H9 (cell line): ENCODE data around the gene RBM46. TPM values are rescaled to one million over a fixed set of nuclear protein-coding genes. Genes with fewer than 3 reads are reported as not detected.

Experiments used
- DNase-seq: peaks from one replicate; pipeline ENCODE4 v3.0.0-alpha.2; 2017
- H2AFZ ChIP-seq: one replicate; pipeline ENCODE4 v1.6.1; 2013; ENCODE audit warnings: mild to moderate bottlenecking, low read length, control low read depth, moderate library complexity
- H2AK5ac ChIP-seq: 2 replicates; pipeline ENCODE4 v1.6.1; 2013; ENCODE audit warnings: low read length, control low read depth, mixed read lengths; ENCODE audit not compliant: insufficient read length
- H2BK120ac ChIP-seq: one replicate; pipeline ENCODE4 v1.6.1; 2013; ENCODE audit warnings: low read depth, mild to moderate bottlenecking, low read length, control low read depth, inconsistent platforms; ENCODE audit not compliant: poor library complexity, severe bottlenecking
- H2BK12ac ChIP-seq: 2 replicates; pipeline ENCODE4 v1.6.1; 2013; ENCODE audit warnings: low read length, control low read depth, mixed read lengths, low read depth; ENCODE audit not compliant: insufficient read length
- H2BK15ac ChIP-seq: 2 replicates; pipeline ENCODE4 v1.6.1; 2013; ENCODE audit warnings: low read depth, low read length, control low read depth
- H2BK20ac ChIP-seq: one replicate; pipeline ENCODE4 v1.6.1; 2013; ENCODE audit warnings: low read depth, mild to moderate bottlenecking, low read length, control low read depth, inconsistent platforms; ENCODE audit not compliant: poor library complexity, severe bottlenecking
- H2BK5ac ChIP-seq: 2 replicates; pipeline ENCODE4 v1.6.1; 2013; ENCODE audit warnings: low read length, control low read depth, mixed read lengths; ENCODE audit not compliant: insufficient read length
- H3K14ac ChIP-seq: 2 replicates; pipeline ENCODE4 v1.6.1; 2013; ENCODE audit warnings: low read length, control low read depth; ENCODE audit not compliant: insufficient read depth
- H3K18ac ChIP-seq: 2 replicates; pipeline ENCODE4 v1.6.1; 2013; ENCODE audit warnings: low read depth, mild to moderate bottlenecking, mixed read lengths, low read length, control low read depth; ENCODE audit not compliant: insufficient read length
- H3K23ac ChIP-seq: 2 replicates; pipeline ENCODE4 v1.6.1; 2013; ENCODE audit warnings: low read length, control low read depth, mixed read lengths, low read depth; ENCODE audit not compliant: insufficient read length
- H3K23me2 ChIP-seq: 2 replicates; pipeline ENCODE4 v1.6.1; 2013; ENCODE audit warnings: low read depth, mild to moderate bottlenecking, mixed read lengths, low read length, control low read depth; ENCODE audit not compliant: insufficient read length, poor library complexity, severe bottlenecking
- H3K27ac ChIP-seq: 2 replicates; pipeline ENCODE4 v1.5.1; 2013; ENCODE audit warnings: low read length, control low read depth, mixed read lengths, low read depth; ENCODE audit not compliant: insufficient read length
- H3K27me3 ChIP-seq: 2 replicates; pipeline ENCODE4 v1.6.1; 2013; ENCODE audit warnings: low read length, control low read depth, inconsistent platforms; ENCODE audit not compliant: insufficient read depth
- H3K4ac ChIP-seq: 2 replicates; pipeline ENCODE4 v1.6.1; 2013; ENCODE audit warnings: low read depth, mild to moderate bottlenecking, control low read depth, inconsistent platforms, low read length, moderate library complexity
- H3K4me1 ChIP-seq: 2 replicates; pipeline ENCODE4 v1.6.1; 2013; ENCODE audit warnings: low read length, control low read depth, inconsistent platforms; ENCODE audit not compliant: insufficient read depth
- H3K4me2 ChIP-seq: 2 replicates; pipeline ENCODE4 v1.6.1; 2013; ENCODE audit warnings: low read length, control low read depth, mixed read lengths; ENCODE audit not compliant: insufficient read length, insufficient read depth
- H3K56ac ChIP-seq: 2 replicates; pipeline ENCODE4 v1.6.1; 2013; ENCODE audit warnings: low read depth, mild to moderate bottlenecking, mixed read lengths, low read length, control low read depth; ENCODE audit not compliant: insufficient read length
- H3K79me1 ChIP-seq: 2 replicates; pipeline ENCODE4 v1.6.1; 2013; ENCODE audit warnings: low read depth, mild to moderate bottlenecking, moderate library complexity, low read length, control low read depth, inconsistent platforms; ENCODE audit not compliant: insufficient read depth, poor library complexity, severe bottlenecking
- H3K79me2 ChIP-seq: 2 replicates; pipeline ENCODE4 v1.6.1; 2013; ENCODE audit warnings: low read length, control low read depth, inconsistent platforms; ENCODE audit not compliant: insufficient read depth
- H3K9ac ChIP-seq: 2 replicates; pipeline ENCODE4 v1.6.1; 2013; ENCODE audit warnings: low read length, control low read depth, mixed read lengths; ENCODE audit not compliant: insufficient read length; ENCODE audit errors: extremely low read depth
- H3K9me3 ChIP-seq: one replicate; pipeline ENCODE4 v1.6.1; 2013; ENCODE audit warnings: low read depth, low read length, inconsistent platforms; ENCODE audit not compliant: control insufficient read depth
- H3T11ph ChIP-seq: one replicate; pipeline ENCODE4 v1.6.1; 2013; ENCODE audit warnings: mild to moderate bottlenecking, low read length, control low read depth, inconsistent platforms
- H4K20me1 ChIP-seq: one replicate; pipeline ENCODE4 v1.6.1; 2013; ENCODE audit not compliant: control insufficient read depth, insufficient read length, insufficient read depth
- H4K5ac ChIP-seq: 2 replicates; pipeline ENCODE4 v1.6.1; 2013; ENCODE audit warnings: low read depth, mild to moderate bottlenecking, mixed read lengths, low read length, control low read depth; ENCODE audit not compliant: insufficient read length
- H4K8ac ChIP-seq: replicated peaks from 2 replicates; pipeline ENCODE4 v1.6.1; 2013; ENCODE audit warnings: low read length, control low read depth, mixed read lengths, low read depth; ENCODE audit not compliant: insufficient read length
- H4K91ac ChIP-seq: 2 replicates; pipeline ENCODE4 v1.6.1; 2013; ENCODE audit warnings: low read depth, mild to moderate bottlenecking, moderate library complexity, mixed read lengths, low read length, control low read depth; ENCODE audit not compliant: insufficient read length
- H3K27ac Mint-ChIP-seq, 3 experiments: 2 replicates in 2 of 3; 3 replicates in 1 of 3; pipeline ENCODE4 v1.8.0; 2020 to 2021; ENCODE audit warnings: mixed read lengths in 3 of 3, mild to moderate bottlenecking in 1 of 3, moderate library complexity in 1 of 3
- H3K27me3 Mint-ChIP-seq: 2 replicates; pipeline ENCODE4 v1.8.0; 2021; ENCODE audit warnings: low read depth, mild to moderate bottlenecking, moderate library complexity, mixed read lengths
- H3K36me3 Mint-ChIP-seq, 3 experiments: 2 replicates in 2 of 3; 3 replicates in 1 of 3; pipeline ENCODE4 v1.8.0; 2020 to 2021; ENCODE audit warnings: low read depth in 3 of 3, mixed read lengths in 3 of 3; ENCODE audit not compliant: insufficient read depth in 1 of 3
- H3K4me1 Mint-ChIP-seq, 2 experiments: 2 replicates each; pipeline ENCODE4 v1.8.0; 2020; ENCODE audit warnings: mixed read lengths in 2 of 2
- H3K4me3 Mint-ChIP-seq, 2 experiments: 2 replicates in 1 of 2; 3 replicates in 1 of 2; pipeline ENCODE4 v1.8.0; 2020 to 2021; ENCODE audit warnings: mild to moderate bottlenecking in 2 of 2, mixed read lengths in 2 of 2, moderate library complexity in 1 of 2
- H3K9me3 Mint-ChIP-seq, 2 experiments: 2 replicates in 1 of 2; 3 replicates in 1 of 2; pipeline ENCODE4 v1.8.0; 2020; ENCODE audit warnings: mild to moderate bottlenecking in 2 of 2, mixed read lengths in 2 of 2, moderate library complexity in 1 of 2
- WGBS: extraction: QIAGEN DNeasy Blood & Tissue Kit; methylation state at CpG from one replicate; pipeline ENCODE4 v1.1.7; 2013; ENCODE audit warnings: missing lambda C conversion rate, low lambda C conversion rate, mixed read lengths; ENCODE audit not compliant: insufficient read length; ENCODE audit errors: extremely low coverage; 5-methylcytosine and 5-hydroxymethylcytosine counted together
- total RNA-seq: library from RNA; stranded (reverse); gene quantifications from 2 replicates; pipeline ENCODE4 v1.2.1, GENCODE V29; 2021
- TF ChIP-seq, protein P1 (sequence below): fragments of 200-600 bp; sonication (generic); conservative IDR thresholded peaks from 3 replicates; pipeline ENCODE4 v1.8.0; 2021; ENCODE audit warnings: antibody characterized with exemption, mild to moderate bottlenecking

The RBM46 gene
- total RNA-seq, 1 experiment from 2014 or later = 0.17 TPM

GRCh38 chr4:154736770-154737169, 44.3 kb upstream of the RBM46 start:
- Histone ChIP-seq H3K27me3 (peaks cover 2% of the 10 kb centered on the region; the same call in 1 of the 2 replicates), H2BK5ac (no peak overlapping the region), H2AFZ (no peak overlapping the region), H3K79me2 (no peaks in the 10 kb centered on the region), H3T11ph (no peak overlapping the region), H4K91ac (no peak overlapping the region), H3K23ac (no peak overlapping the region), H3K4ac (no peak overlapping the region), H4K20me1 (no peaks in the 10 kb centered on the region), H3K4me2 (no peak overlapping the region), H3K9me3 (no peaks in the 10 kb centered on the region), H2BK15ac (no peak overlapping the region), H3K23me2 (peaks cover under 1% of the 10 kb centered on the region), H3K79me1 (no peaks in the 10 kb centered on the region), H3K27ac (no peak overlapping the region), H4K8ac (no peak overlapping the region), H2BK120ac (no peak overlapping the region), H3K18ac (no peak overlapping the region), H4K5ac (no peak overlapping the region), H3K9ac (no peak overlapping the region), H2BK20ac (no peak overlapping the region), H3K56ac (no peak overlapping the region), H3K4me1 (peaks cover 7% of the 10 kb centered on the region), H3K14ac (no peak overlapping the region), H2AK5ac (no peak overlapping the region), H2BK12ac (no peak overlapping the region)
- no peaks in the 10 kb centered on the region; a peak in 1 of 5 replicates for H3K9me3 Mint-ChIP-seq
- H3K4me1 Mint-ChIP-seq = peaks cover 38 to 43% of the 10 kb centered on the region in 2 experiments
- TF ChIP-seq, protein P1, sequence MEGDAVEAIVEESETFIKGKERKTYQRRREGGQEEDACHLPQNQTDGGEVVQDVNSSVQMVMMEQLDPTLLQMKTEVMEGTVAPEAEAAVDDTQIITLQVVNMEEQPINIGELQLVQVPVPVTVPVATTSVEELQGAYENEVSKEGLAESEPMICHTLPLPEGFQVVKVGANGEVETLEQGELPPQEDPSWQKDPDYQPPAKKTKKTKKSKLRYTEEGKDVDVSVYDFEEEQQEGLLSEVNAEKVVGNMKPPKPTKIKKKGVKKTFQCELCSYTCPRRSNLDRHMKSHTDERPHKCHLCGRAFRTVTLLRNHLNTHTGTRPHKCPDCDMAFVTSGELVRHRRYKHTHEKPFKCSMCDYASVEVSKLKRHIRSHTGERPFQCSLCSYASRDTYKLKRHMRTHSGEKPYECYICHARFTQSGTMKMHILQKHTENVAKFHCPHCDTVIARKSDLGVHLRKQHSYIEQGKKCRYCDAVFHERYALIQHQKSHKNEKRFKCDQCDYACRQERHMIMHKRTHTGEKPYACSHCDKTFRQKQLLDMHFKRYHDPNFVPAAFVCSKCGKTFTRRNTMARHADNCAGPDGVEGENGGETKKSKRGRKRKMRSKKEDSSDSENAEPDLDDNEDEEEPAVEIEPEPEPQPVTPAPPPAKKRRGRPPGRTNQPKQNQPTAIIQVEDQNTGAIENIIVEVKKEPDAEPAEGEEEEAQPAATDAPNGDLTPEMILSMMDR = no peak
- no peak for DNase-seq
- WGBS = no CpG with 5 or more reads among the region's 1 CpG
- no peaks in the 10 kb centered on the region for H3K36me3 Mint-ChIP-seq
- no peak overlapping the region for H3K27ac Mint-ChIP-seq
- peaks cover 38% of the 10 kb centered on the region for H3K27me3 Mint-ChIP-seq
- H3K4me3 Mint-ChIP-seq = no peak overlapping the region
